HepG2 (cell line): ENCODE results near the gene TK1. TPM values are rescaled to one million over a fixed set of nuclear protein-coding genes. Genes with fewer than 3 reads are reported as not detected.
A peak's percentile ranks its signal among the peaks of the same experiment; 100 is the strongest.

Experiments
- FOXO1 ChIP-seq: sonication (generic); formaldehyde crosslinking; IDR thresholded peaks from 2 replicates; pipeline ENCODE4 v1.4.0; 2020; ENCODE audit warnings: missing genetic modification reagents
- NCOA5 ChIP-seq: sonication (generic); formaldehyde crosslinking; IDR thresholded peaks from 2 replicates; pipeline ENCODE4 v1.4.0; 2020; ENCODE audit warnings: missing genetic modification reagents
- NCOR1 ChIP-seq: fragments of 200-600 bp; sonication (generic); IDR thresholded peaks from 2 replicates; pipeline ENCODE4 v1.7.0; 2017; ENCODE audit warnings: antibody characterized with exemption, low read length, borderline replicate concordance
- SSRP1 ChIP-seq: IDR thresholded peaks from 2 replicates; pipeline ENCODE4 v1.6.1; 2016; ENCODE audit warnings: control low read depth
- XBP1 ChIP-seq: sonication (generic); formaldehyde crosslinking; IDR thresholded peaks from 2 replicates; pipeline ENCODE4 v1.5.0; 2020; ENCODE audit warnings: missing genetic modification reagents
- ZFP1 ChIP-seq: IDR thresholded peaks from 2 replicates; pipeline ENCODE4 v1.6.1; 2016
- ZNF546 ChIP-seq: sonication (generic); formaldehyde crosslinking; conservative IDR thresholded peaks from 2 replicates; pipeline ENCODE4 v1.8.1; 2023; ENCODE audit warnings: mild to moderate bottlenecking, missing genetic modification reagents
- ZNF605 ChIP-seq: sonication (generic); formaldehyde crosslinking; IDR thresholded peaks from 2 replicates; pipeline ENCODE4 v1.8.0; 2022; ENCODE audit warnings: mild to moderate bottlenecking, missing genetic modification reagents
- polyA plus RNA-seq, 8 experiments: library from polyadenylated mRNA; depleted of rRNA in 3 of 8; stranded (reverse) in 7 of 8; unstranded in 1 of 8; fragments of >200 nt; fragmentation: Illumina TruSeq in 4 of 8; extraction: Trizol in 4 of 8; gene quantifications; 2 replicates each; pipeline versions ENCODE4 v1.2.1 to v1.2.3, GENCODE V29; 2011 to 2016; ENCODE audit warnings: low read depth in 4 of 8, missing spikeins in 1 of 8, mixed read lengths in 1 of 8; ENCODE audit not compliant: insufficient read depth in 1 of 8
- total RNA-seq, 5 experiments: library from RNA; depleted of rRNA; stranded (reverse); fragments of >200 nt; fragmentation: Illumina TruSeq; extraction: Trizol; gene quantifications; 2 replicates each; pipeline ENCODE4 v1.2.3, GENCODE V29; 2016; ENCODE audit warnings: low read depth in 1 of 5
- TF ChIP-seq, protein P1 (sequence below): sonication (generic); formaldehyde crosslinking; IDR thresholded peaks from 2 replicates; pipeline ENCODE4 v1.8.1; 2022; ENCODE audit warnings: mild to moderate bottlenecking, missing genetic modification reagents
- TF ChIP-seq, protein P2 (sequence below): sonication (generic); formaldehyde crosslinking; IDR thresholded peaks from 2 replicates; pipeline ENCODE4 v1.5.1; 2020; ENCODE audit warnings: mild to moderate bottlenecking, missing genetic modification reagents, borderline replicate concordance
- TF ChIP-seq, protein P3 (sequence below): sonication (generic); formaldehyde crosslinking; IDR thresholded peaks from 2 replicates; pipeline ENCODE4 v1.4.0; 2020; ENCODE audit warnings: missing genetic modification reagents
- TF ChIP-seq, protein P4 (sequence below): IDR thresholded peaks from 2 replicates; pipeline ENCODE4 v1.4.0; 2020; ENCODE audit warnings: mild to moderate bottlenecking, missing genetic modification reagents

The TK1 gene
- total and polyA plus RNA-seq, 2 of the 13 experiments (the other 11 are each of a cell fraction or from before 2014, with no cell fraction given) = 45.0 to 96.0 TPM

DNA sequence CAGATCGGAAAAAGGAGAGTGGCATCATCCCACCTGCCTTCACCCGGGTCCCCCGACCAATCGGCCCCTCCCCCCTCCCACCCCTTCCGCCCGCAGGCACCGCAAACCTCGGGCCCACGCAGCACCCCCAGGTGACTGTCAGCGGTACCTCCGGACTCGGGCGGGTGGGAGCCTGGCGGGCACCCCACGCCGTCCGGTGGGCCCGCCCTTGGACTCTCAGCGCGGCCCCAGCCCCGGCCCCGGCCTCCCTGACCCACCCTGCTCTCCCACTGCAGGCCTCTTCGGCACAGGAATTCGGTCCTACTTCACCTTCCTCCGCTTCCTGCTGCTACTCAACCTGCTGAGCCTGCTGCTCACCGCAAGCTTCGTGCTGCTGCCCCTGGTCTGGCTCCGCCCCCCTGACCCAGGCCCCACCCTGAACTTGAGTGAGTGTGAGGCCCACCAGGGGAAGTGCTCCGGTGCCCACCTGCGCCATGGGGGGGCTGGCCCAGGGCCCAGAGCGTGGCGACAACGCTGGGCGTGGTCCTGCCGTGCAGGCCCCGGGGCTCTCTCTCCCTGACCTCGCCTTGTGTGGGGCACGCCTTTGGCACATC is 54.7 kb downstream of the TK1 start (continued):
- TF ChIP-seq, protein P1, sequence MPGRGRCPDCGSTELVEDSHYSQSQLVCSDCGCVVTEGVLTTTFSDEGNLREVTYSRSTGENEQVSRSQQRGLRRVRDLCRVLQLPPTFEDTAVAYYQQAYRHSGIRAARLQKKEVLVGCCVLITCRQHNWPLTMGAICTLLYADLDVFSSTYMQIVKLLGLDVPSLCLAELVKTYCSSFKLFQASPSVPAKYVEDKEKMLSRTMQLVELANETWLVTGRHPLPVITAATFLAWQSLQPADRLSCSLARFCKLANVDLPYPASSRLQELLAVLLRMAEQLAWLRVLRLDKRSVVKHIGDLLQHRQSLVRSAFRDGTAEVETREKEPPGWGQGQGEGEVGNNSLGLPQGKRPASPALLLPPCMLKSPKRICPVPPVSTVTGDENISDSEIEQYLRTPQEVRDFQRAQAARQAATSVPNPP (CRISPR knock-in tag) = no peak
- TF ChIP-seq XBP1 (CRISPR knock-in tag) = no peak
- TF ChIP-seq ZFP1 = no peak
- TF ChIP-seq ZNF546 (CRISPR knock-in tag) = 0 out of 2 replicates have a peak, but pooled peaks have one; percentile 11
- no peak for TF ChIP-seq SSRP1 (CRISPR knock-in tag)
- TF ChIP-seq ZNF605 (CRISPR knock-in tag) = peak; percentile 57; the same call in 1 of the 2 replicates
- TF ChIP-seq FOXO1 (CRISPR knock-in tag) = 0 out of 2 replicates have a peak, but pooled peaks have one; percentile 28
- TF ChIP-seq, protein P2, sequence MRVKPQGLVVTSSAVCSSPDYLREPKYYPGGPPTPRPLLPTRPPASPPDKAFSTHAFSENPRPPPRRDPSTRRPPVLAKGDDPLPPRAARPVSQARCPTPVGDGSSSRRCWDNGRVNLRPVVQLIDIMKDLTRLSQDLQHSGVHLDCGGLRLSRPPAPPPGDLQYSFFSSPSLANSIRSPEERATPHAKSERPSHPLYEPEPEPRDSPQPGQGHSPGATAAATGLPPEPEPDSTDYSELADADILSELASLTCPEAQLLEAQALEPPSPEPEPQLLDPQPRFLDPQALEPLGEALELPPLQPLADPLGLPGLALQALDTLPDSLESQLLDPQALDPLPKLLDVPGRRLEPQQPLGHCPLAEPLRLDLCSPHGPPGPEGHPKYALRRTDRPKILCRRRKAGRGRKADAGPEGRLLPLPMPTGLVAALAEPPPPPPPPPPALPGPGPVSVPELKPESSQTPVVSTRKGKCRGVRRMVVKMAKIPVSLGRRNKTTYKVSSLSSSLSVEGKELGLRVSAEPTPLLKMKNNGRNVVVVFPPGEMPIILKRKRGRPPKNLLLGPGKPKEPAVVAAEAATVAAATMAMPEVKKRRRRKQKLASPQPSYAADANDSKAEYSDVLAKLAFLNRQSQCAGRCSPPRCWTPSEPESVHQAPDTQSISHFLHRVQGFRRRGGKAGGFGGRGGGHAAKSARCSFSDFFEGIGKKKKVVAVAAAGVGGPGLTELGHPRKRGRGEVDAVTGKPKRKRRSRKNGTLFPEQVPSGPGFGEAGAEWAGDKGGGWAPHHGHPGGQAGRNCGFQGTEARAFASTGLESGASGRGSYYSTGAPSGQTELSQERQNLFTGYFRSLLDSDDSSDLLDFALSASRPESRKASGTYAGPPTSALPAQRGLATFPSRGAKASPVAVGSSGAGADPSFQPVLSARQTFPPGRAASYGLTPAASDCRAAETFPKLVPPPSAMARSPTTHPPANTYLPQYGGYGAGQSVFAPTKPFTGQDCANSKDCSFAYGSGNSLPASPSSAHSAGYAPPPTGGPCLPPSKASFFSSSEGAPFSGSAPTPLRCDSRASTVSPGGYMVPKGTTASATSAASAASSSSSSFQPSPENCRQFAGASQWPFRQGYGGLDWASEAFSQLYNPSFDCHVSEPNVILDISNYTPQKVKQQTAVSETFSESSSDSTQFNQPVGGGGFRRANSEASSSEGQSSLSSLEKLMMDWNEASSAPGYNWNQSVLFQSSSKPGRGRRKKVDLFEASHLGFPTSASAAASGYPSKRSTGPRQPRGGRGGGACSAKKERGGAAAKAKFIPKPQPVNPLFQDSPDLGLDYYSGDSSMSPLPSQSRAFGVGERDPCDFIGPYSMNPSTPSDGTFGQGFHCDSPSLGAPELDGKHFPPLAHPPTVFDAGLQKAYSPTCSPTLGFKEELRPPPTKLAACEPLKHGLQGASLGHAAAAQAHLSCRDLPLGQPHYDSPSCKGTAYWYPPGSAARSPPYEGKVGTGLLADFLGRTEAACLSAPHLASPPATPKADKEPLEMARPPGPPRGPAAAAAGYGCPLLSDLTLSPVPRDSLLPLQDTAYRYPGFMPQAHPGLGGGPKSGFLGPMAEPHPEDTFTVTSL (CRISPR knock-in tag) = no peak
- TF ChIP-seq, protein P3, sequence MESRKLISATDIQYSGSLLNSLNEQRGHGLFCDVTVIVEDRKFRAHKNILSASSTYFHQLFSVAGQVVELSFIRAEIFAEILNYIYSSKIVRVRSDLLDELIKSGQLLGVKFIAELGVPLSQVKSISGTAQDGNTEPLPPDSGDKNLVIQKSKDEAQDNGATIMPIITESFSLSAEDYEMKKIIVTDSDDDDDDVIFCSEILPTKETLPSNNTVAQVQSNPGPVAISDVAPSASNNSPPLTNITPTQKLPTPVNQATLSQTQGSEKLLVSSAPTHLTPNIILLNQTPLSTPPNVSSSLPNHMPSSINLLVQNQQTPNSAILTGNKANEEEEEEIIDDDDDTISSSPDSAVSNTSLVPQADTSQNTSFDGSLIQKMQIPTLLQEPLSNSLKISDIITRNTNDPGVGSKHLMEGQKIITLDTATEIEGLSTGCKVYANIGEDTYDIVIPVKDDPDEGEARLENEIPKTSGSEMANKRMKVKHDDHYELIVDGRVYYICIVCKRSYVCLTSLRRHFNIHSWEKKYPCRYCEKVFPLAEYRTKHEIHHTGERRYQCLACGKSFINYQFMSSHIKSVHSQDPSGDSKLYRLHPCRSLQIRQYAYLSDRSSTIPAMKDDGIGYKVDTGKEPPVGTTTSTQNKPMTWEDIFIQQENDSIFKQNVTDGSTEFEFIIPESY (CRISPR knock-in tag) = no peak; the same call in 1 of the 2 replicates
- no peak for TF ChIP-seq NCOR1
- TF ChIP-seq NCOA5 = no peak
- TF ChIP-seq, protein P4, sequence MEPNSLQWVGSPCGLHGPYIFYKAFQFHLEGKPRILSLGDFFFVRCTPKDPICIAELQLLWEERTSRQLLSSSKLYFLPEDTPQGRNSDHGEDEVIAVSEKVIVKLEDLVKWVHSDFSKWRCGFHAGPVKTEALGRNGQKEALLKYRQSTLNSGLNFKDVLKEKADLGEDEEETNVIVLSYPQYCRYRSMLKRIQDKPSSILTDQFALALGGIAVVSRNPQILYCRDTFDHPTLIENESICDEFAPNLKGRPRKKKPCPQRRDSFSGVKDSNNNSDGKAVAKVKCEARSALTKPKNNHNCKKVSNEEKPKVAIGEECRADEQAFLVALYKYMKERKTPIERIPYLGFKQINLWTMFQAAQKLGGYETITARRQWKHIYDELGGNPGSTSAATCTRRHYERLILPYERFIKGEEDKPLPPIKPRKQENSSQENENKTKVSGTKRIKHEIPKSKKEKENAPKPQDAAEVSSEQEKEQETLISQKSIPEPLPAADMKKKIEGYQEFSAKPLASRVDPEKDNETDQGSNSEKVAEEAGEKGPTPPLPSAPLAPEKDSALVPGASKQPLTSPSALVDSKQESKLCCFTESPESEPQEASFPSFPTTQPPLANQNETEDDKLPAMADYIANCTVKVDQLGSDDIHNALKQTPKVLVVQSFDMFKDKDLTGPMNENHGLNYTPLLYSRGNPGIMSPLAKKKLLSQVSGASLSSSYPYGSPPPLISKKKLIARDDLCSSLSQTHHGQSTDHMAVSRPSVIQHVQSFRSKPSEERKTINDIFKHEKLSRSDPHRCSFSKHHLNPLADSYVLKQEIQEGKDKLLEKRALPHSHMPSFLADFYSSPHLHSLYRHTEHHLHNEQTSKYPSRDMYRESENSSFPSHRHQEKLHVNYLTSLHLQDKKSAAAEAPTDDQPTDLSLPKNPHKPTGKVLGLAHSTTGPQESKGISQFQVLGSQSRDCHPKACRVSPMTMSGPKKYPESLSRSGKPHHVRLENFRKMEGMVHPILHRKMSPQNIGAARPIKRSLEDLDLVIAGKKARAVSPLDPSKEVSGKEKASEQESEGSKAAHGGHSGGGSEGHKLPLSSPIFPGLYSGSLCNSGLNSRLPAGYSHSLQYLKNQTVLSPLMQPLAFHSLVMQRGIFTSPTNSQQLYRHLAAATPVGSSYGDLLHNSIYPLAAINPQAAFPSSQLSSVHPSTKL (CRISPR knock-in tag) = no peak
